Keratinocyte (primary cell): ENCODE results near the gene GALNT14. TPM values are rescaled to one million over a fixed set of nuclear protein-coding genes. Genes with fewer than 3 reads are reported as not detected.

Experiments used
- DNase-seq: peaks from one replicate; pipeline ENCODE4 v3.0.0-alpha.2; 2011; ENCODE audit warnings: low read depth, missing footprints, low spot score
- FAIRE-seq: peaks from 2 replicates; lab custom pipeline; 2011; peaks lifted over from hg19 to GRCh38; lab: Jason Lieb, UNC
- H2AFZ ChIP-seq: 2 replicates; pipeline ENCODE4 v1.6.0; 2012; ENCODE audit warnings: low read length, control low read depth, inconsistent platforms; ENCODE audit not compliant: control insufficient read depth
- H3K27ac ChIP-seq: 2 replicates; pipeline ENCODE4 v1.5.1; 2011; ENCODE audit warnings: low read length; ENCODE audit not compliant: control insufficient read depth, insufficient read depth
- H3K27me3 ChIP-seq: 3 replicates; pipeline ENCODE4 v1.6.0; 2011; ENCODE audit warnings: low read length; ENCODE audit not compliant: control insufficient read depth, insufficient read depth; ENCODE audit errors: extremely low read depth
- H3K36me3 ChIP-seq, 2 experiments: 2 replicates in 1 of 2; 3 replicates in 1 of 2; pipeline ENCODE4 v1.5.1; 2011; ENCODE audit warnings: low read length in 2 of 2, mild to moderate bottlenecking in 1 of 2; ENCODE audit not compliant: control insufficient read depth in 2 of 2, insufficient read depth in 2 of 2; ENCODE audit errors: extremely low read depth in 1 of 2
- H3K4me1 ChIP-seq: 3 replicates; pipeline ENCODE4 v1.5.1; 2011; ENCODE audit warnings: low read length; ENCODE audit not compliant: control insufficient read depth, insufficient read depth; ENCODE audit errors: extremely low read depth
- H3K4me2 ChIP-seq: 3 replicates; pipeline ENCODE4 v1.6.0; 2011; ENCODE audit warnings: low read depth, low read length; ENCODE audit not compliant: control insufficient read depth, insufficient read depth; ENCODE audit errors: extremely low read depth
- H3K4me3 ChIP-seq, 3 experiments: fragments of 200-600 bp in 1 of 3; sonication (generic) in 1 of 3; 2 replicates in 2 of 3; 3 replicates in 1 of 3; pipeline ENCODE4 v1.5.1; 2011 to 2016; ENCODE audit warnings: low read length in 3 of 3, mild to moderate bottlenecking in 3 of 3, control low read depth in 2 of 3, inconsistent platforms in 1 of 3, low read depth in 1 of 3, mixed read lengths in 1 of 3, mixed run types in 1 of 3, moderate library complexity in 1 of 3; ENCODE audit not compliant: control insufficient read depth in 2 of 3, insufficient read depth in 2 of 3; ENCODE audit errors: extremely low read depth in 1 of 3
- H3K79me2 ChIP-seq: 2 replicates; pipeline ENCODE4 v1.6.0; 2012; ENCODE audit warnings: low read length; ENCODE audit not compliant: control insufficient read depth, insufficient read depth
- H3K9ac ChIP-seq: 3 replicates; pipeline ENCODE4 v1.6.0; 2011; ENCODE audit warnings: low read length; ENCODE audit not compliant: control insufficient read depth, insufficient read depth; ENCODE audit errors: extremely low read depth
- H3K9me1 ChIP-seq: 3 replicates; pipeline ENCODE4 v1.6.0; 2011; ENCODE audit warnings: low read length; ENCODE audit not compliant: control insufficient read depth, insufficient read depth; ENCODE audit errors: extremely low read depth
- H3K9me3 ChIP-seq: 2 replicates; pipeline ENCODE4 v1.5.1; 2012; ENCODE audit warnings: low read depth, low read length; ENCODE audit not compliant: control insufficient read depth
- H4K20me1 ChIP-seq: 3 replicates; pipeline ENCODE4 v1.6.0; 2011; ENCODE audit warnings: low read length; ENCODE audit not compliant: control insufficient read depth, insufficient read depth; ENCODE audit errors: extremely low read depth
- CTCF ChIP-seq, 3 experiments: IDR thresholded peaks in 1 of 3; conservative IDR thresholded peaks in 1 of 3; optimal IDR thresholded peaks in 1 of 3; 2 replicates in 2 of 3; 3 replicates in 1 of 3; pipeline versions ENCODE3 to v1.5.1; 2011; ENCODE audit warnings: low read length in 3 of 3, mild to moderate bottlenecking in 3 of 3, moderate library complexity in 2 of 3, control low read depth in 1 of 3, inconsistent platforms in 1 of 3; ENCODE audit not compliant: insufficient read depth in 2 of 3; ENCODE audit errors: extremely low read depth in 1 of 3
- EZH2 ChIP-seq: IDR thresholded peaks from one replicate; pipeline ENCODE4 v1.6.1; 2012; ENCODE audit warnings: inconsistent platforms, mild to moderate bottlenecking, low read length, moderate library complexity
- dilution Hi-C: fragments of 300-500 bp; cut with MboI; formaldehyde crosslinking; loops from one replicate; pipeline ENCODE4 v1.7.0; 2020; ENCODE audit warnings: low sequenced_read_pairs; ENCODE audit not compliant: extremely low pct_ligation_motif_present
- polyA plus RNA-seq, 5 experiments: library from polyadenylated mRNA; depleted of rRNA in 3 of 5; stranded (reverse) in 3 of 5; stranded (forward) in 1 of 5; unstranded in 1 of 5; fragments of >200 nt; gene quantifications; 1 replicate in 1 of 5; 2 replicates in 3 of 5; 3 replicates in 1 of 5; pipeline versions ENCODE4 v1.2.1 to v1.2.3, GENCODE V29; 2011 to 2012; ENCODE audit warnings: missing spikeins in 2 of 5, low read depth in 1 of 5, low replicate concordance in 1 of 5

The GALNT14 gene
- polyA plus RNA-seq, 1 donor (not counting 4 experiments of a cell fraction or from before 2014, with no cell fraction given), result 27.4 TPM

- FAIRE-seq (no peak), DNase-seq (no peak)
- Histone ChIP-seq H3K4me1 (peaks cover 19% of the 10 kb centered on the region), H3K27me3 (no peaks in the 10 kb centered on the region), H4K20me1 (peaks cover 6% of the 10 kb centered on the region), H3K79me2 (no peaks in the 10 kb centered on the region), H3K4me2 (no peak overlapping the region), H3K9ac (no peak overlapping the region), H3K36me3 (no peaks in the 10 kb centered on the region), H3K4me3 (no peak overlapping the region), H3K27ac (no peak overlapping the region), H2AFZ (no peak overlapping the region), H3K9me1 (no peaks in the 10 kb centered on the region), H3K9me3 (no peaks in the 10 kb centered on the region)
- dilution Hi-C loops, result no loop called here
- TF ChIP-seq CTCF (optimal IDR thresholded peaks at IDR 0.05 in 1 of 3, IDR thresholded peaks at IDR 0.05 in 1 of 3, conservative IDR thresholded peaks at IDR 0.05 in 1 of 3; ENCODE audit: extremely low read depth in 1 of 3, insufficient read depth in 2 of 3, low read length in 3 of 3) (no peak), EZH2 (no peak)
Observed at GRCh38 chr2:31008561-31009114, 129.6 kb downstream of the GALNT14 start.

- H3K9me3 ChIP-seq, result no peaks in the 10 kb centered on the region
- no peak overlapping the region for H2AFZ ChIP-seq
- no peaks in the 10 kb centered on the region for H4K20me1 ChIP-seq
- H3K27ac ChIP-seq, result no peak overlapping the region
- H3K79me2 ChIP-seq, result no peaks in the 10 kb centered on the region
- H3K36me3 ChIP-seq, result no peaks in the 10 kb centered on the region
- DNase-seq (no peak), FAIRE-seq (peak; percentile 13)
- no peak for TF ChIP-seq CTCF (optimal IDR thresholded peaks at IDR 0.05 in 1 of 3, IDR thresholded peaks at IDR 0.05 in 1 of 3, conservative IDR thresholded peaks at IDR 0.05 in 1 of 3; ENCODE audit: extremely low read depth in 1 of 3, insufficient read depth in 2 of 3, low read length in 3 of 3)
- no peak for TF ChIP-seq EZH2
- H3K9ac ChIP-seq, result no peak overlapping the region
- no peak overlapping the region for H3K4me3 ChIP-seq
- dilution Hi-C loops, result no loop called here
- H3K9me1 ChIP-seq, result no peaks in the 10 kb centered on the region
- no peaks in the 10 kb centered on the region for H3K4me1 ChIP-seq
- H3K27me3 ChIP-seq, result no peaks in the 10 kb centered on the region
- no peak overlapping the region for H3K4me2 ChIP-seq
Observed at GRCh38 chr2:31004257-31004656, 134.0 kb downstream of the GALNT14 start.
